ENCODE results near the gene SUPT20HL1.
"Not testable (repeated sequence)": the region's sequence is repeated elsewhere in the genome, so short reads cannot be mapped to it uniquely, and the experiment has no call there.

Gene SUPT20HL1

GRCh38 chrX:24360272-24360671, at the start of gene SUPT20HL1:
TSS of gene SUPT20HL1 (plus strand) at chrX:24360639. CDS start at chrX:24362761, 2,122 bp downstream.
- no peak for DNase-seq

GRCh38 chrX:24310916-24311315, 49.5 kb upstream of the SUPT20HL1 start:
- DNase-seq: not testable (repeated sequence)

- not testable (repeated sequence) for DNase-seq
These were observed 48.8 kb upstream of the SUPT20HL1 start for GRCh38 chrX:24311507-24312248.

- not testable (repeated sequence) for DNase-seq
These were observed 48.2 kb upstream of the SUPT20HL1 start for GRCh38 chrX:24312249-24312607.

- no peak for DNase-seq
These were observed 46.3 kb upstream of the SUPT20HL1 start, which contains the start of gene SUPT20HL2 for GRCh38 chrX:24314019-24314635. TSS of gene SUPT20HL2 (minus strand) at chrX:24314069. CDS start at chrX:24313315, 754 bp downstream.

GRCh38 chrX:24316111-24316510, 44.3 kb upstream of the SUPT20HL1 start:
- DNase-seq: no peak

- no peak for DNase-seq
These were observed 42.9 kb upstream of the SUPT20HL1 start for GRCh38 chrX:24317567-24317966.

- DNase-seq: no peak
These were observed 38.6 kb upstream of the SUPT20HL1 start for GRCh38 chrX:24321741-24322395.

- DNase-seq: no peak
These were observed 35.2 kb upstream of the SUPT20HL1 start for GRCh38 chrX:24325231-24325630.

GRCh38 chrX:24332878-24333277, 27.6 kb upstream of the SUPT20HL1 start:
- no peak for DNase-seq

- no peak for DNase-seq
These were observed 27.1 kb upstream of the SUPT20HL1 start for GRCh38 chrX:24333371-24333770.

- no peak for DNase-seq
These were observed 26.0 kb upstream of the SUPT20HL1 start for GRCh38 chrX:24334461-24334860.

- DNase-seq: no peak
These were observed 24.6 kb upstream of the SUPT20HL1 start for GRCh38 chrX:24335871-24336270.

GRCh38 chrX:24339911-24340310, 20.5 kb upstream of the SUPT20HL1 start:
- no peak for DNase-seq

- DNase-seq: no peak
These were observed 19.9 kb upstream of the SUPT20HL1 start for GRCh38 chrX:24340501-24340900.

- no peak for DNase-seq
These were observed 18.6 kb upstream of the SUPT20HL1 start for GRCh38 chrX:24341795-24342194.

- no peak for DNase-seq
These were observed 16.7 kb upstream of the SUPT20HL1 start for GRCh38 chrX:24343719-24344118.

- no peak for DNase-seq
These were observed 12.6 kb upstream of the SUPT20HL1 start for GRCh38 chrX:24347881-24348280.

GRCh38 chrX:24350217-24350616, 10.2 kb upstream of the SUPT20HL1 start:
- DNase-seq: no peak

GRCh38 chrX:24355095-24355494, 5.3 kb upstream of the SUPT20HL1 start:
- DNase-seq: no peak

GRCh38 chrX:24357106-24357505, 3.3 kb upstream of the SUPT20HL1 start:
- no peak for DNase-seq

GRCh38 chrX:24362089-24362745, 1.8 kb downstream of the SUPT20HL1 start:
- DNase-seq: not testable (repeated sequence)

GRCh38 chrX:24363432-24364181, 3.2 kb downstream of the SUPT20HL1 start:
- DNase-seq: not testable (repeated sequence)

All from NCI-H1436 (cell line).